HepG2 (cell line): Measurements from ENCODE around the gene SIAH1. TPM values are rescaled to one million over a fixed set of nuclear protein-coding genes. Genes with fewer than 3 reads are reported as not detected.
A peak's percentile ranks its signal among the peaks of the same experiment; 100 is the strongest.

Source experiments
- EP300 ChIP-seq, 3 experiments: sonication (generic) in 1 of 3; formaldehyde crosslinking in 1 of 3; IDR thresholded peaks; 2 replicates each; pipeline versions ENCODE4 v1.5.1 to v1.6.1; 2011 to 2020; ENCODE audit warnings: low read depth in 2 of 3, low read length in 2 of 3, borderline replicate concordance in 1 of 3, improper control_type of control experiment in 1 of 3, mild to moderate bottlenecking in 1 of 3, missing genetic modification reagents in 1 of 3, moderate library complexity in 1 of 3
- HDAC2 ChIP-seq: sonication (generic); formaldehyde crosslinking; IDR thresholded peaks from 2 replicates; pipeline ENCODE4 v1.4.0; 2020; ENCODE audit warnings: missing genetic modification reagents
- HES4 ChIP-seq: sonication (generic); formaldehyde crosslinking; IDR thresholded peaks from 2 replicates; pipeline ENCODE4 v1.9.0; 2021; ENCODE audit warnings: mild to moderate bottlenecking, missing genetic modification reagents, borderline replicate concordance
- MXD4 ChIP-seq: IDR thresholded peaks from 2 replicates; pipeline ENCODE4 v1.6.1; 2016; ENCODE audit warnings: mild to moderate bottlenecking, missing biosample characterization, missing genetic modification reagents
- PHF21A ChIP-seq: sonication (generic); formaldehyde crosslinking; IDR thresholded peaks from 2 replicates; pipeline ENCODE4 v1.5.0; 2020; ENCODE audit warnings: mild to moderate bottlenecking, missing genetic modification reagents
- PLRG1 ChIP-seq: fragments of 450-650 bp; conservative IDR thresholded peaks from 2 replicates; pipeline ENCODE4 v1.6.1; 2016
- RAD21 ChIP-seq: fragments of 450-650 bp; formaldehyde crosslinking; IDR thresholded peaks from 2 replicates; pipeline ENCODE4 v1.5.0; 2020; ENCODE audit warnings: mild to moderate bottlenecking
- RFX1 ChIP-seq: fragments of 450-650 bp; IDR thresholded peaks from 2 replicates; pipeline ENCODE4 v1.6.1; 2017
- SOX6 ChIP-seq, 2 experiments: fragments of 450-650 bp in 1 of 2; sonication (generic) in 1 of 2; formaldehyde crosslinking in 1 of 2; IDR thresholded peaks; 2 replicates each; pipeline versions ENCODE4 v1.4.0 to v1.6.1; 2017 to 2020; ENCODE audit warnings: antibody characterized with exemption in 1 of 2, mild to moderate bottlenecking in 1 of 2, missing genetic modification reagents in 1 of 2
- SRSF1 ChIP-seq: fragments of 200-400 bp; formaldehyde crosslinking; optimal IDR thresholded peaks from 2 replicates; pipeline ENCODE3; 2017; ENCODE audit warnings: mild to moderate bottlenecking, low read depth, low read length, moderate library complexity
- TARDBP ChIP-seq: sonication (generic); formaldehyde crosslinking; IDR thresholded peaks from 2 replicates; pipeline ENCODE4 v1.8.0; 2022; ENCODE audit warnings: mild to moderate bottlenecking, missing genetic modification reagents
- TSC22D2 ChIP-seq: sonication (generic); formaldehyde crosslinking; IDR thresholded peaks from 2 replicates; pipeline ENCODE4 v1.5.1; 2020; ENCODE audit warnings: missing genetic modification reagents, mild to moderate bottlenecking, borderline replicate concordance
- ZNF235 ChIP-seq: sonication (generic); formaldehyde crosslinking; IDR thresholded peaks from 2 replicates; pipeline ENCODE4 v1.8.1; 2023; ENCODE audit warnings: mild to moderate bottlenecking, missing genetic modification reagents, borderline replicate concordance
- ZNF546 ChIP-seq: sonication (generic); formaldehyde crosslinking; conservative IDR thresholded peaks from 2 replicates; pipeline ENCODE4 v1.8.1; 2023; ENCODE audit warnings: mild to moderate bottlenecking, missing genetic modification reagents
- ZNF549 ChIP-seq: sonication (generic); formaldehyde crosslinking; IDR thresholded peaks from 2 replicates; pipeline ENCODE4 v1.5.0; 2020; ENCODE audit warnings: missing genetic modification reagents
- ZNF639 ChIP-seq: conservative IDR thresholded peaks from 2 replicates; pipeline ENCODE4 v1.6.1; 2018; ENCODE audit warnings: missing genetic modification reagents
- ZNF746 ChIP-seq: sonication (generic); formaldehyde crosslinking; IDR thresholded peaks from 2 replicates; pipeline ENCODE4 v1.8.0; 2022; ENCODE audit warnings: mild to moderate bottlenecking, missing genetic modification reagents
- ZNF788 ChIP-seq: sonication (generic); formaldehyde crosslinking; IDR thresholded peaks from 2 replicates; pipeline ENCODE4 v1.5.0; 2020; ENCODE audit warnings: mild to moderate bottlenecking, missing genetic modification reagents, borderline replicate concordance
- polyA plus RNA-seq, 8 experiments: library from polyadenylated mRNA; depleted of rRNA in 3 of 8; stranded (reverse) in 7 of 8; unstranded in 1 of 8; fragments of >200 nt; fragmentation: Illumina TruSeq in 4 of 8; extraction: Trizol in 4 of 8; gene quantifications; 2 replicates each; pipeline versions ENCODE4 v1.2.1 to v1.2.3, GENCODE V29; 2011 to 2016; ENCODE audit warnings: low read depth in 4 of 8, missing spikeins in 1 of 8, mixed read lengths in 1 of 8; ENCODE audit not compliant: insufficient read depth in 1 of 8
- total RNA-seq, 5 experiments: library from RNA; depleted of rRNA; stranded (reverse); fragments of >200 nt; fragmentation: Illumina TruSeq; extraction: Trizol; gene quantifications; 2 replicates each; pipeline ENCODE4 v1.2.3, GENCODE V29; 2016; ENCODE audit warnings: low read depth in 1 of 5
- TF ChIP-seq, protein P1 (sequence below): sonication (generic); formaldehyde crosslinking; IDR thresholded peaks from 2 replicates; pipeline ENCODE4 v1.8.1; 2022; ENCODE audit warnings: low read depth, mild to moderate bottlenecking, missing genetic modification reagents
- TF ChIP-seq, protein P2 (sequence below): IDR thresholded peaks from 2 replicates; pipeline ENCODE4 v1.6.1; 2016
- TF ChIP-seq, protein P3 (sequence below): IDR thresholded peaks from 2 replicates; pipeline ENCODE4 v1.6.1; 2016; ENCODE audit warnings: mild to moderate bottlenecking
- TF ChIP-seq, protein P4 (sequence below): sonication (generic); formaldehyde crosslinking; IDR thresholded peaks from 2 replicates; pipeline ENCODE4 v1.8.0; 2023; ENCODE audit warnings: mild to moderate bottlenecking, missing genetic modification reagents

Gene SIAH1
- total and polyA plus RNA-seq, 2 of the 13 experiments (the other 11 are each of a cell fraction or from before 2014, with no cell fraction given), result 16.0 to 28.6 TPM

DNA sequence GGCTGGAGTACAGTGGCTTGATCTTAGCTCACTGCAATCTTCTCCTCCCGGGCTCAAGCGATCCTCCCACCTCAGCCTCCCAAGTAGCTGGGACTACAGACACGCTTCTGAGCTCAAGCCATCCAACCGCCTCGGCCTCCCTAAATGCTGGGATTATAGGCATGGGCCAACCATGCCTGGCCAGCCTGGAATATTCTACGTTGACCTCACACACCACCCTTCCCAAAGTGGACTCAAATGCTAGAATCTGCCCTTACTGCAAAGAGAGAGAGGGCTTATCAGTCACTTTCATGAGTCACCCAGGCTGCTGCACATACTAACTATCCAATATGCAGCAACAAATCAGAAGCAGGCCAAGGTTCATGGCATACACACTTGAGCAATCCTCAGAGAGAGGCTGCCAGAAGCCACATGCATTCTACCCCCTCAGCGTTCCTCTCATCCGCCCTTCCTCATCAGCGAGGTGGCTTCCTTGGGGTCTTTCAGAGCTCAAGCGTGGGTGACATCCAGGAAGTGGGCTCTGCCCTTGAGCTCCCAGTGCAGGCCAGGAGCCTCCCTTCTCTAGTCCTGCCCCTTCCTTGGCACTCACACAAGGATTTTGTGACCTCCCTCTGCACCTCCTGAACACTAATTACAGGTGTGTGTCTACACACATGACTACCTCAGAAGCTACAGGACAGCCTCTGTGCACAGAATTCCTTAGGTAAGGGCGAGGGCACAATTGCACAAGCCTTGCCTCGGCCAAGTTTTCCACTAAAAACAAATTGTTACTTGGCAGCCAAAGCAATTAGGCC lies 24.8 kb upstream of the SIAH1 start (continued):
- TF ChIP-seq, protein P1, sequence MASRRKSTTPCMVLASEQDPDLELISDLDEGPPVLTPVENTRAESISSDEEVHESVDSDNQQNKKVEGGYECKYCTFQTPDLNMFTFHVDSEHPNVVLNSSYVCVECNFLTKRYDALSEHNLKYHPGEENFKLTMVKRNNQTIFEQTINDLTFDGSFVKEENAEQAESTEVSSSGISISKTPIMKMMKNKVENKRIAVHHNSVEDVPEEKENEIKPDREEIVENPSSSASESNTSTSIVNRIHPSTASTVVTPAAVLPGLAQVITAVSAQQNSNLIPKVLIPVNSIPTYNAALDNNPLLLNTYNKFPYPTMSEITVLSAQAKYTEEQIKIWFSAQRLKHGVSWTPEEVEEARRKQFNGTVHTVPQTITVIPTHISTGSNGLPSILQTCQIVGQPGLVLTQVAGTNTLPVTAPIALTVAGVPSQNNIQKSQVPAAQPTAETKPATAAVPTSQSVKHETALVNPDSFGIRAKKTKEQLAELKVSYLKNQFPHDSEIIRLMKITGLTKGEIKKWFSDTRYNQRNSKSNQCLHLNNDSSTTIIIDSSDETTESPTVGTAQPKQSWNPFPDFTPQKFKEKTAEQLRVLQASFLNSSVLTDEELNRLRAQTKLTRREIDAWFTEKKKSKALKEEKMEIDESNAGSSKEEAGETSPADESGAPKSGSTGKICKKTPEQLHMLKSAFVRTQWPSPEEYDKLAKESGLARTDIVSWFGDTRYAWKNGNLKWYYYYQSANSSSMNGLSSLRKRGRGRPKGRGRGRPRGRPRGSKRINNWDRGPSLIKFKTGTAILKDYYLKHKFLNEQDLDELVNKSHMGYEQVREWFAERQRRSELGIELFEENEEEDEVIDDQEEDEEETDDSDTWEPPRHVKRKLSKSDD, result peak; percentile 72; the same call in 1 of the 2 replicates
- TF ChIP-seq SRSF1 (no peak), ZNF746 (peak; percentile 82), RFX1 (no peak), ZNF549 (CRISPR knock-in tag) (no peak), SOX6 (IDR thresholded peaks at IDR 0.05) (no peak), SOX6 (CRISPR knock-in tag; IDR thresholded peaks at IDR 0.05) (peak; percentile 77), ZNF546 (CRISPR knock-in tag) (no peak), HES4 (CRISPR knock-in tag) (0 out of 2 replicates have a peak, but pooled peaks have one; percentile 65), TSC22D2 (0 out of 2 replicates have a peak, but pooled peaks have one; percentile 45), ZNF788 (CRISPR knock-in tag) (no peak; the same call in 1 of the 2 replicates), MXD4 (CRISPR knock-in tag) (no peak; the same call in none of the 2 replicates), TARDBP (CRISPR knock-in tag) (peak; percentile 83), PHF21A (CRISPR knock-in tag) (peak; percentile 65), RAD21 (peak; percentile 12; the same call in 1 of the 2 replicates), ZNF639 (no peak), ZNF235 (0 out of 2 replicates have a peak, but pooled peaks have one; percentile 36), EP300 (IDR thresholded peaks at IDR 0.05; ENCODE audit: low read depth in 2 of 2, low read length in 2 of 2) (peak; percentile 76 to 78; a peak in 3 of 4 replicates), EP300 (CRISPR knock-in tag; IDR thresholded peaks at IDR 0.05; ENCODE audit: borderline replicate concordance) (peak; percentile 77; the same call in 1 of the 2 replicates), PLRG1 (no peak), HDAC2 (CRISPR knock-in tag) (peak; percentile 85)
- TF ChIP-seq, protein P2, sequence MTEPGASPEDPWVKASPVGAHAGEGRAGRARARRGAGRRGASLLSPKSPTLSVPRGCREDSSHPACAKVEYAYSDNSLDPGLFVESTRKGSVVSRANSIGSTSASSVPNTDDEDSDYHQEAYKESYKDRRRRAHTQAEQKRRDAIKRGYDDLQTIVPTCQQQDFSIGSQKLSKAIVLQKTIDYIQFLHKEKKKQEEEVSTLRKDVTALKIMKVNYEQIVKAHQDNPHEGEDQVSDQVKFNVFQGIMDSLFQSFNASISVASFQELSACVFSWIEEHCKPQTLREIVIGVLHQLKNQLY (CRISPR knock-in tag), result peak; percentile 51; the same call in 1 of the 2 replicates
- TF ChIP-seq, protein P3, sequence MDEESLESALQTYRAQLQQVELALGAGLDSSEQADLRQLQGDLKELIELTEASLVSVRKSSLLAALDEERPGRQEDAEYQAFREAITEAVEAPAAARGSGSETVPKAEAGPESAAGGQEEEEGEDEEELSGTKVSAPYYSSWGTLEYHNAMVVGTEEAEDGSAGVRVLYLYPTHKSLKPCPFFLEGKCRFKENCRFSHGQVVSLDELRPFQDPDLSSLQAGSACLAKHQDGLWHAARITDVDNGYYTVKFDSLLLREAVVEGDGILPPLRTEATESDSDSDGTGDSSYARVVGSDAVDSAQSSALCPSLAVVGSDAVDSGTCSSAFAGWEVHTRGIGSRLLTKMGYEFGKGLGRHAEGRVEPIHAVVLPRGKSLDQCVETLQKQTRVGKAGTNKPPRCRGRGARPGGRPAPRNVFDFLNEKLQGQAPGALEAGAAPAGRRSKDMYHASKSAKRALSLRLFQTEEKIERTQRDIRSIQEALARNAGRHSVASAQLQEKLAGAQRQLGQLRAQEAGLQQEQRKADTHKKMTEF (CRISPR knock-in tag), result peak; percentile 79
- TF ChIP-seq, protein P4, sequence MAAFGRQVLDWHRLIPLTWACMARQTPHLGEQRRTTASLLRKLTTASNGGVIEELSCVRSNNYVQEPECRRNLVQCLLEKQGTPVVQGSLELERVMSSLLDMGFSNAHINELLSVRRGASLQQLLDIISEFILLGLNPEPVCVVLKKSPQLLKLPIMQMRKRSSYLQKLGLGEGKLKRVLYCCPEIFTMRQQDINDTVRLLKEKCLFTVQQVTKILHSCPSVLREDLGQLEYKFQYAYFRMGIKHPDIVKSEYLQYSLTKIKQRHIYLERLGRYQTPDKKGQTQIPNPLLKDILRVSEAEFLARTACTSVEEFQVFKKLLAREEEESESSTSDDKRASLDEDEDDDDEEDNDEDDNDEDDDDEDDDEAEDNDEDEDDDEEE, result peak; percentile 55; the same call in 1 of the 2 replicates
